NCI-H1417 treated with DMSO at 0.1 percent for 48 hours (cell line): ENCODE results near the gene GUK1.
A peak's percentile ranks its signal among the peaks of the same experiment; 100 is the strongest.

Experiments used
- DNase-seq: peaks from one replicate; lab custom pipeline; 2025; lab: John Stamatoyannopoulos, UW

Gene GUK1

GRCh38 chr1:228139931-228140723 is at the start of gene GUK1:
Gene GUK1 (plus strand): TSS chr1:228140279. CDS start chr1:228140303, 24 bp downstream.
- peak; percentile 93 for DNase-seq

GRCh38 chr1:228090613-228091081 is 49.4 kb upstream of the GUK1 start:
- no peak for DNase-seq

- no peak for DNase-seq
Observed at GRCh38 chr1:228091084-228091483, 49.0 kb upstream of the GUK1 start.

GRCh38 chr1:228092342-228093049 is 47.6 kb upstream of the GUK1 start:
- no peak for DNase-seq

- no peak for DNase-seq
Observed at GRCh38 chr1:228093050-228093906, 46.8 kb upstream of the GUK1 start.

- DNase-seq, result no peak
Observed at GRCh38 chr1:228094432-228095016, 45.6 kb upstream of the GUK1 start.

GRCh38 chr1:228095161-228095560 is 44.9 kb upstream of the GUK1 start:
- no peak for DNase-seq

- DNase-seq, result no peak
Observed at GRCh38 chr1:228095938-228096337, 44.1 kb upstream of the GUK1 start.

- no peak for DNase-seq
Observed at GRCh38 chr1:228096416-228097332, 43.4 kb upstream of the GUK1 start.

- no peak for DNase-seq
Observed at GRCh38 chr1:228097333-228098081, 42.6 kb upstream of the GUK1 start.

GRCh38 chr1:228098323-228098931 is 41.7 kb upstream of the GUK1 start:
- DNase-seq, result no peak

GRCh38 chr1:228099331-228099732 is 40.7 kb upstream of the GUK1 start:
- DNase-seq, result no peak

GRCh38 chr1:228100822-228101613 is 39.1 kb upstream of the GUK1 start:
- DNase-seq, result no peak

GRCh38 chr1:228101614-228101993 is 38.5 kb upstream of the GUK1 start:
- no peak for DNase-seq

- no peak for DNase-seq
Observed at GRCh38 chr1:228101994-228102790, 37.9 kb upstream of the GUK1 start.

GRCh38 chr1:228102791-228103620 is 37.1 kb upstream of the GUK1 start, which contains the start of gene C1orf35:
Gene C1orf35 (minus strand): TSS chr1:228103325. CDS start chr1:228103227, 98 bp downstream.
- DNase-seq, result peak; percentile 70
